Measurements from ENCODE around the gene CNTFR. TPM values are rescaled to one million over a fixed set of nuclear protein-coding genes. Genes with fewer than 3 reads are reported as not detected.

The CNTFR gene
- total RNA-seq, 2 experiments from 2014 or later: not detected

GRCh38 chr9:34558919-34559623 lies 30.5 kb downstream of the CNTFR start:
- no TSS peak for BruUV-seq (replicated peaks)
- Histone ChIP-seq H3K27ac (ENCODE audit: low read depth, low read length, poor library complexity, severe bottlenecking) (no peak overlapping the region), H3K4me1 (ENCODE audit: insufficient read depth, low read length, poor library complexity, severe bottlenecking) (no peaks in the 10 kb centered on the region), H3K9me3 (ENCODE audit: low read length) (peaks cover 9% of the 10 kb centered on the region; the same call in 1 of the 2 replicates), H2AFZ (ENCODE audit: low read length) (no peak overlapping the region), H3K9me2 (ENCODE audit: insufficient read depth, low read length) (no peaks in the 10 kb centered on the region), H3K4me2 (ENCODE audit: low read length) (no peak overlapping the region), H3K79me2 (ENCODE audit: insufficient read depth, low read depth, low read length) (no peaks in the 10 kb centered on the region), H3K4me3 (ENCODE audit: low read depth, low read length, poor library complexity, severe bottlenecking) (no peak overlapping the region), H3K36me3 (ENCODE audit: insufficient read depth, low read length) (no peaks in the 10 kb centered on the region), H4K20me1 (ENCODE audit: insufficient read depth, low read length) (no peaks in the 10 kb centered on the region)
- intact Hi-C loops (cut with micrococcal nuclease; ENCODE audit: unreplicated experiment): no loop called here
- TF ChIP-seq CTCF (conservative IDR thresholded peaks at IDR 0.05; ENCODE audit: low read length) (no peak), EZH2phosphoT487 (IDR thresholded peaks at IDR 0.05; ENCODE audit: borderline replicate concordance, low read depth, low read length) (no peak)
- ChIA-PET POLR2A (no interaction called here), CTCF (ENCODE audit: unreplicated experiment) (no interaction called here)
- DNase-seq (ENCODE audit: low spot score): no peak

GRCh38 chr9:34558364-34558763 lies 31.2 kb downstream of the CNTFR start:
- intact Hi-C loops (cut with micrococcal nuclease; ENCODE audit: unreplicated experiment): no loop called here
- BruUV-seq (replicated peaks): no TSS peak
- no peaks in the 10 kb centered on the region for H3K9me2 ChIP-seq (ENCODE audit: insufficient read depth, low read length)

GRCh38 chr9:34557426-34558321 lies 31.9 kb downstream of the CNTFR start:
- no peak overlapping the region for H3K27ac ChIP-seq (ENCODE audit: low read depth, low read length, poor library complexity, severe bottlenecking)
- peaks cover 9% of the 10 kb centered on the region; the same call in 1 of the 2 replicates for H3K9me3 ChIP-seq (ENCODE audit: low read length)
- no peaks in the 10 kb centered on the region for H3K36me3 ChIP-seq (ENCODE audit: insufficient read depth, low read length)
- no peaks in the 10 kb centered on the region for H3K9me2 ChIP-seq (ENCODE audit: insufficient read depth, low read length)
- ChIA-PET CTCF (ENCODE audit: unreplicated experiment) (no interaction called here), POLR2A (interaction anchor here (0.5 kb wide), 1 partner anchor 1098 kb away, joined by 3 read pairs; no protein-coding TSS in a partner anchor)
- no peaks in the 10 kb centered on the region for H3K79me2 ChIP-seq (ENCODE audit: insufficient read depth, low read depth, low read length)
- no peak overlapping the region for H2AFZ ChIP-seq (ENCODE audit: low read length)
- intact Hi-C loops (cut with micrococcal nuclease; ENCODE audit: unreplicated experiment): no loop called here
- TF ChIP-seq EZH2phosphoT487 (IDR thresholded peaks at IDR 0.05; ENCODE audit: borderline replicate concordance, low read depth, low read length) (no peak), CTCF (conservative IDR thresholded peaks at IDR 0.05; ENCODE audit: low read length) (no peak)
- no peak overlapping the region for H3K4me2 ChIP-seq (ENCODE audit: low read length)
- H3K4me3 ChIP-seq (ENCODE audit: low read depth, low read length, poor library complexity, severe bottlenecking): no peak overlapping the region
- H3K4me1 ChIP-seq (ENCODE audit: insufficient read depth, low read length, poor library complexity, severe bottlenecking): no peaks in the 10 kb centered on the region
- DNase-seq (ENCODE audit: low spot score): no peak
- BruUV-seq (replicated peaks): no TSS peak
- H4K20me1 ChIP-seq (ENCODE audit: insufficient read depth, low read length): no peaks in the 10 kb centered on the region

More at GRCh38 chr9:34558364-34558763, 31.2 kb downstream of the CNTFR start:
- no peaks in the 10 kb centered on the region for H4K20me1 ChIP-seq (ENCODE audit: insufficient read depth, low read length)
- H3K79me2 ChIP-seq (ENCODE audit: insufficient read depth, low read depth, low read length): no peaks in the 10 kb centered on the region
- H3K4me1 ChIP-seq (ENCODE audit: insufficient read depth, low read length, poor library complexity, severe bottlenecking): no peaks in the 10 kb centered on the region
- no peak for DNase-seq (ENCODE audit: low spot score)
- H2AFZ ChIP-seq (ENCODE audit: low read length): no peak overlapping the region
- H3K27ac ChIP-seq (ENCODE audit: low read depth, low read length, poor library complexity, severe bottlenecking): no peak overlapping the region
- H3K4me3 ChIP-seq (ENCODE audit: low read depth, low read length, poor library complexity, severe bottlenecking): no peak overlapping the region
- no peak for TF ChIP-seq EZH2phosphoT487 (IDR thresholded peaks at IDR 0.05; ENCODE audit: borderline replicate concordance, low read depth, low read length)
- POLR2A ChIA-PET: interaction anchor here (0.5 kb wide), 1 partner anchor 1099 kb away, joined by 3 read pairs; no protein-coding TSS in a partner anchor
- CTCF ChIA-PET (ENCODE audit: unreplicated experiment): no interaction called here
- no peak overlapping the region for H3K4me2 ChIP-seq (ENCODE audit: low read length)
- H3K9me3 ChIP-seq (ENCODE audit: low read length): peaks cover 9% of the 10 kb centered on the region; the same call in 1 of the 2 replicates
- no peaks in the 10 kb centered on the region for H3K36me3 ChIP-seq (ENCODE audit: insufficient read depth, low read length)

Measured in OCI-LY7 (cell line).